Activated naive CD8-positive, alpha-beta T cell (primary cell): ENCODE measurements around the gene LAMA2.

ENCODE experiments used
- H3K27ac Mint-ChIP-seq: one replicate; pipeline ENCODE4 v1.8.0; 2021; ENCODE audit warnings: mixed read lengths
- H3K27me3 Mint-ChIP-seq: one replicate; pipeline ENCODE4 v1.8.0; 2021; ENCODE audit warnings: mixed read lengths
- H3K36me3 Mint-ChIP-seq: one replicate; pipeline ENCODE4 v1.8.0; 2021; ENCODE audit warnings: mixed read lengths
- H3K4me1 Mint-ChIP-seq: one replicate; pipeline ENCODE4 v1.8.0; 2021; ENCODE audit warnings: low read depth, mixed read lengths
- H3K4me3 Mint-ChIP-seq: one replicate; pipeline ENCODE4 v1.8.0; 2021; ENCODE audit warnings: mild to moderate bottlenecking, mixed read lengths
- H3K9me3 Mint-ChIP-seq: one replicate; pipeline ENCODE4 v1.8.0; 2021; ENCODE audit warnings: low read depth, mixed read lengths

Gene LAMA2

GRCh38 chr6:128882991-128883611 is at the start of gene LAMA2:
Gene LAMA2, plus strand, starts transcription at chr6:128883138. Its CDS starts 108 bp downstream, at chr6:128883246.
- Mint-ChIP-seq H3K4me1 (peaks cover 4% of the 10 kb centered on the region), H3K36me3 (no peaks in the 10 kb centered on the region), H3K27me3 (peaks cover 20% of the 10 kb centered on the region), H3K4me3 (peak within 1 kb of the TSS; percentile 50), H3K27ac (no peak within 1 kb of the TSS), H3K9me3 (no peaks in the 10 kb centered on the region)

- Mint-ChIP-seq H3K4me3 (no peak overlapping the region), H3K36me3 (no peaks in the 10 kb centered on the region), H3K27me3 (no peaks in the 10 kb centered on the region), H3K9me3 (no peaks in the 10 kb centered on the region), H3K4me1 (no peaks in the 10 kb centered on the region), H3K27ac (no peak overlapping the region)
Observed at GRCh38 chr6:128836761-128837160, 46.2 kb upstream of the LAMA2 start.

- Mint-ChIP-seq H3K27ac (no peak overlapping the region), H3K9me3 (no peaks in the 10 kb centered on the region), H3K36me3 (no peaks in the 10 kb centered on the region), H3K4me1 (no peaks in the 10 kb centered on the region), H3K27me3 (peaks cover 4% of the 10 kb centered on the region), H3K4me3 (no peak overlapping the region)
Observed at GRCh38 chr6:128841518-128841917, 41.4 kb upstream of the LAMA2 start.

- no peaks in the 10 kb centered on the region for H3K36me3 Mint-ChIP-seq
- H3K4me1 Mint-ChIP-seq = no peaks in the 10 kb centered on the region
- peaks cover 4% of the 10 kb centered on the region for H3K27me3 Mint-ChIP-seq
- no peak overlapping the region for H3K4me3 Mint-ChIP-seq
- no peaks in the 10 kb centered on the region for H3K9me3 Mint-ChIP-seq
- H3K27ac Mint-ChIP-seq = no peak overlapping the region
Observed at GRCh38 chr6:128844598-128844997, 38.3 kb upstream of the LAMA2 start.

- H3K36me3 Mint-ChIP-seq = no peaks in the 10 kb centered on the region
- H3K9me3 Mint-ChIP-seq = no peaks in the 10 kb centered on the region
- no peaks in the 10 kb centered on the region for H3K4me1 Mint-ChIP-seq
- H3K27me3 Mint-ChIP-seq = peaks cover 8% of the 10 kb centered on the region
- no peak overlapping the region for H3K27ac Mint-ChIP-seq
- no peak overlapping the region for H3K4me3 Mint-ChIP-seq
Observed at GRCh38 chr6:128847431-128848210, 35.3 kb upstream of the LAMA2 start.

GRCh38 chr6:128848212-128848935 is 34.6 kb upstream of the LAMA2 start:
- Mint-ChIP-seq H3K9me3 (no peaks in the 10 kb centered on the region), H3K4me1 (no peaks in the 10 kb centered on the region), H3K36me3 (no peaks in the 10 kb centered on the region), H3K4me3 (no peak overlapping the region), H3K27me3 (peaks cover 8% of the 10 kb centered on the region), H3K27ac (no peak overlapping the region)

GRCh38 chr6:128855581-128856085 is 27.3 kb upstream of the LAMA2 start:
- H3K4me1 Mint-ChIP-seq = no peaks in the 10 kb centered on the region
- peaks cover under 1% of the 10 kb centered on the region for H3K36me3 Mint-ChIP-seq
- peaks cover 2% of the 10 kb centered on the region for H3K9me3 Mint-ChIP-seq

GRCh38 chr6:128857806-128858205 is 25.1 kb upstream of the LAMA2 start:
- H3K27me3 Mint-ChIP-seq = peaks cover 6% of the 10 kb centered on the region
- peaks cover 16% of the 10 kb centered on the region for H3K9me3 Mint-ChIP-seq
- no peak overlapping the region for H3K27ac Mint-ChIP-seq
- no peaks in the 10 kb centered on the region for H3K4me1 Mint-ChIP-seq
- H3K36me3 Mint-ChIP-seq = peaks cover 5% of the 10 kb centered on the region
- H3K4me3 Mint-ChIP-seq = no peak overlapping the region

More at GRCh38 chr6:128855581-128856085, 27.3 kb upstream of the LAMA2 start:
- H3K27me3 Mint-ChIP-seq = peaks cover 3% of the 10 kb centered on the region
- no peak overlapping the region for H3K27ac Mint-ChIP-seq
- H3K4me3 Mint-ChIP-seq = no peak overlapping the region

GRCh38 chr6:128860782-128861181 is 22.2 kb upstream of the LAMA2 start:
- Mint-ChIP-seq H3K27ac (no peak overlapping the region), H3K9me3 (peaks cover 16% of the 10 kb centered on the region), H3K36me3 (peaks cover 5% of the 10 kb centered on the region), H3K4me1 (no peaks in the 10 kb centered on the region), H3K4me3 (no peak overlapping the region), H3K27me3 (peaks cover 6% of the 10 kb centered on the region)

GRCh38 chr6:128863983-128864382 is 19.0 kb upstream of the LAMA2 start:
- Mint-ChIP-seq H3K36me3 (peaks cover 5% of the 10 kb centered on the region), H3K4me1 (no peaks in the 10 kb centered on the region), H3K27me3 (peaks cover 9% of the 10 kb centered on the region), H3K9me3 (peaks cover 16% of the 10 kb centered on the region), H3K27ac (no peak overlapping the region), H3K4me3 (no peak overlapping the region)

- Mint-ChIP-seq H3K36me3 (no peaks in the 10 kb centered on the region), H3K4me1 (no peaks in the 10 kb centered on the region), H3K4me3 (no peak overlapping the region)
Observed at GRCh38 chr6:128870746-128871145, 12.2 kb upstream of the LAMA2 start.

GRCh38 chr6:128874863-128875262 is 8.1 kb upstream of the LAMA2 start:
- Mint-ChIP-seq H3K9me3 (no peaks in the 10 kb centered on the region), H3K36me3 (no peaks in the 10 kb centered on the region), H3K4me1 (no peaks in the 10 kb centered on the region), H3K27ac (no peak overlapping the region), H3K27me3 (peaks cover 11% of the 10 kb centered on the region), H3K4me3 (no peak overlapping the region)

More at GRCh38 chr6:128870746-128871145, 12.2 kb upstream of the LAMA2 start:
- Mint-ChIP-seq H3K27me3 (peaks cover 7% of the 10 kb centered on the region), H3K9me3 (no peaks in the 10 kb centered on the region), H3K27ac (no peak overlapping the region)

- Mint-ChIP-seq H3K27ac (no peak overlapping the region), H3K4me3 (peak overlapping the region; percentile 50), H3K9me3 (no peaks in the 10 kb centered on the region), H3K36me3 (no peaks in the 10 kb centered on the region), H3K4me1 (peaks cover 4% of the 10 kb centered on the region), H3K27me3 (peaks cover 20% of the 10 kb centered on the region)
Observed at GRCh38 chr6:128882560-128882959, 378 bp upstream of the LAMA2 start.

GRCh38 chr6:128883906-128884305 is 968 bp downstream of the LAMA2 start:
- peaks cover 4% of the 10 kb centered on the region for H3K4me1 Mint-ChIP-seq
- no peaks in the 10 kb centered on the region for H3K9me3 Mint-ChIP-seq
- H3K27ac Mint-ChIP-seq = no peak overlapping the region
- no peaks in the 10 kb centered on the region for H3K36me3 Mint-ChIP-seq
- H3K27me3 Mint-ChIP-seq = peaks cover 18% of the 10 kb centered on the region
- H3K4me3 Mint-ChIP-seq = no peak overlapping the region

- Mint-ChIP-seq H3K27me3 (peaks cover 21% of the 10 kb centered on the region), H3K27ac (no peak overlapping the region), H3K36me3 (no peaks in the 10 kb centered on the region), H3K4me3 (no peak overlapping the region), H3K9me3 (no peaks in the 10 kb centered on the region), H3K4me1 (peaks cover 4% of the 10 kb centered on the region)
Observed at GRCh38 chr6:128885381-128885780, 2.4 kb downstream of the LAMA2 start.
